IPS DF 19.7 (cell line): ENCODE data around the gene ZNF804B.

Experiments
- DNase-seq: peaks from one replicate; pipeline ENCODE4 v3.0.0-alpha.2; 2013; ENCODE audit warnings: low read depth, low spot score

Gene ZNF804B

DNA sequence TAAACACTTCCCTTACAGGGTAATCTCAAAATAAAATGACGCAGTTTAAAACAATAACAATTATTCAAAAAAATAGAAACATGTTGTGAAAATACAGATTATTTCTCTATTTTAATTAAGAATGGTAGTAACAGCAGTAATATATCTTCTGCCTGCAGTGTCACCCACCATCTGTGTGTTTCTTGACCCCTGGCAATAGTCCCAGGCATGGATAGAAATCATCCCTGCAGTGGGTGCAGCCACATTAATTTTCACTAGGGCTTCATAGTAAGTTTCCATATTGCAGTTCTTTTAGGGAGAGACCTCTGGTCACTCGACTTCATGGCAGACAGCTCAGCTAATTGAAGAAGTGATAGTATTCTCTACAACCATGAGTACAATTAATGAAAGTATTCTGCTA, 506.1 kb downstream of the ZNF804B start:
- DNase-seq: no peak

DNA sequence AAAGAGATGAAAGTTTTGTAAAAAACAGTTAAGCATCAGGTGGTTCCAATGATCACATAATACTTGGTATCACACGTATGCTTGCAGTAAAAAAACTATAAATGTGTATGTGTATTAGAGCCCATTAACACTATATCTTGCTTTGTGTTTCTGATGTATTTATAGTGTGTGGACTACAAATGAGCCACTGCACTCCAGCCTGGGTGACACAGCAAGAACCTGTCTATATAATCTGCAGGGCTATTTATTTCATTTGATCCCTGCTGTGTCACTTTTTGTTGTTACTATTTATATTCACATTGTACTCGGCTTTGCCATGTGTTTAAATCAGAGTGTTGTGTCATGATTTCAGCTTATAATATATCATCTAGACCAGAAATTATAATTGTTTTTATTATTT, 523.8 kb downstream of the ZNF804B start:
- DNase-seq: no peak

DNA sequence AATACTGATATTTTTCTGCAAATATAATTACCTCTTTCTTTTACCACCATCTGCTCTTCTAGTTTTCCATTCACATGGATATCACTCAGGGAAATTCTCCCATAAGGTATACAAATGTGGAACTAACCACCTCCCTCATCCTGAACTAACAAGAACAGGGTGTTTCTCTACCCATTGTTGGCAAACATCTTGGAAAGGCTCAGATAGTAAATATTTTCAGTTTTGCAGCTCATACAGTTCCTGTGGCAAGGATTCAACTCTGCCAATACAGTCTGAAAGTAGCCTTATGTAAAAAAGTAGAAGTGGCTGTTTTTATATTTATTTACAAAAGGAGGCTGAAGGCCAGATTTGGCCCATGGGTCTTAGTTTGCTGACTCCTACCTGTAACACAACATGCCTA, 549.0 kb downstream of the ZNF804B start:
- DNase-seq: no peak

DNA sequence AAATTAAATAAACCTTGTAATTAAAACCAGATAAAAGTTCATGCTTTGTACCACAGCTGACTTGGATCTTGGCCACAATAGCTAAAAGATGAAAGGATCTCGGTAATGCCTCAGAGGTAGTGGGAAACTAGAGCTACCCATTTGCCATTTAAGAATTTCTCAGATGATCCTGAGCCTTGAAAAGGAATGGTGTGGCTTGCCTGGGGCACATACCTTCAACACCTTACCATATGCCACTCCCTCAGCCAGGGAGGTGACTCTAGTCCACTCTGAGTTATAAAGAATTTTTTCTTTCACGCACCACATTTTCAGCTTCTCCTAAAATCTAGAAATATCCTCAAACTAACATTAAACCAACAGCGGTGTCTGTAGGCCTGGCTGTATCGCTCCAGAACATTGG, 552.4 kb downstream of the ZNF804B start:
- DNase-seq: no peak

DNA sequence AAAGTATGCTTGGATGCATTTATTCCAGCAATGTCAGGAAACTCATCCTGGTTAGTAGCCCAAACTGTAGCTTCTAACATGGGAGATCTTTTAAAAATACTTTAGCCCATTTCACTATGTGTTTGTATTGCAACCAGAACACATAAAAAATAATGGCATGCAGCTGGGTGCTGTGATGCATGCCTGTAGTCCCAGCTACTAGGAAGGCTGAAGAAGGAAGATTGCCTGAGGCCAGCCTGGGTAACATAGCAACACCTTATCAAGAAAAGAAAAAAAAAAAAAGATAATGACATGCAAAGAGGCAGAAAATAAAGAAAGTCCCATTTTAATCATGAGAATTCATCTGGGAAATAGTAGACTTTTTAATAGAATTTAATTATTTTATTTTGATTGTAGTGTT, 553.1 kb downstream of the ZNF804B start:
- no peak for DNase-seq

DNA sequence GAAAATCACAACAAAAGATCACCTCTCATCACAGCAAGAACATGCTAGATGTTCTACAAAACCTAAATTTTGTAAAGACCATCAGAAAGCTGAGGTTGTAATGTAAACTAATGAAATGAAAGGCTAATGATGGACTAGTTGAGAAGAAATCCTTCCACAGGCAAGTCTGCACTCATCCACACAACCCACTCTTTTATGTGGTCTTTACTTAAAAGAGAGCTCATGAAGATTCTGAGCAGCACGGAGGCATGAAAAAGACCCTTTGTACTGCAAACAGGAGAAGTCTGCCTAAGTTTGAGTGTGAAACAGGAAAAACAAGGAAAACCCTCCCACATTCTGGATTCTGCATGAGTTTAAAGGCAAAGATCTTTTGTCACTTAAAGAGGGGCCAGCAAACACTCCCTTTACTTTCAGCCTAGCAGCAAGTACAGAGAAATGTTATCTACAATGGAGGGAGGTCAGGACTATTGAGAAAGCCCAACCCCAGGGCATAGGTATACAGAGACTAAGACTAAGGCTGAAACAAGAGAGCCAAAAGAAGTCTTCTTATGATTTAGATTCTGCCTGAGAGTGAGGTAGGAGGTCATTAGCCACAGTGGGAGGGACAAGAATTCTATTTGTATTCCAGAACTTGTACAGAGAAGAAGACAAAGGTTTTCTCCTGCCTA, 557.2 kb downstream of the ZNF804B start:
- no peak for DNase-seq

DNA sequence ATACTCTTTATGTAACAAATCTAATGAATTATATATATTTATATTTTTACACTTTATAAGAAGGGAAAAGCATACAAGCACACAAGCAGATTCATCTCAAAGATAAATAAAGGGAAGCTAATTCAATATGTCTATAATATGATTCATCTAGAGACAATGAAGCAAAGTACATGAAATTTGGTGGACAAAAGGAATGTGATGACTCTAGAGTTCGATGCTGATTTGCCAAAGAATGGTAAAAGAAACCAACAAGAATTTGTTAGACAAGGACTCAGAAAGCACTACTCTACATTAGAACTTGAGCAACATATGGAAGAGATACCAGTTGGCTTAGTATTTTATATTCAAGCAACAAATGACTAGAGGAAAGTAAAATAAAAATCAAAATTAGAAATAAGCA, 572.5 kb downstream of the ZNF804B start:
- DNase-seq: no peak

DNA sequence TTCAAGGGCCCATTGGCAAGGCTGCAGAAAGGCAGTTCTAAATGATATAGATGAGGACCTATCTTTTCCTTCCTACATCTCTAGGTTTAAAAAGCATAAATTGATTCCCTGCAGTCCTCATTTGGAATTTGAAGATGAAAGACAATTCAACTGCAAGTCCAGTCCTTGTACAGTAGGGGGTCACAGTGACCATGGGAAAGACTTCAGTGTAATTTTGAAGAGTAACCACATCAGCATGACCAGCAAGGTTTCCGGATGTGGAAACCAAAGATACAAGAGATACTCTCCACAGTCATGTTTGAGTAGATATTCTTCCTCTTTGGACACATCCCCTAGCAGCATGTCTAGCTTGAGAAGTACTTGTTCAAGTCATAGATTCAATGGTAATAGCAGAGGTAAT, 575.3 kb downstream of the ZNF804B start:
- no peak for DNase-seq

DNA sequence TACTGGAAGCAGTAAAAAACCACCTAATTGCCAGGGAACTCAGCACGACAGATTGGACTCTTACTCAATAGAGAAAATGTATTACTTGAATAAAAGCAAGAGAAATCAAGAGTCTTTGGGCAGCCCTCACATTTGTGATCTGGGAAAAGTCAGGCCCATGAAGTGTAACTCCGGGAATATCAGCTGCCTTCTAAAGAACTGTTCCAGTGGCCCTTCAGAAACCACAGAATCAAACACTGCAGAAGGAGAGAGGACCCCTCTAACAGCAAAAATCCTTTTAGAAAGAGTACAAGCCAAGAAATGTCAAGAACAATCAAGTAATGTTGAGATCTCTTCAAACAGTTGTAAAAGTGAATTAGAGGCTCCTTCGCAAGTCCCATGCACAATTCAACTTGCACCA, 576.0 kb downstream of the ZNF804B start:
- DNase-seq: no peak

DNA sequence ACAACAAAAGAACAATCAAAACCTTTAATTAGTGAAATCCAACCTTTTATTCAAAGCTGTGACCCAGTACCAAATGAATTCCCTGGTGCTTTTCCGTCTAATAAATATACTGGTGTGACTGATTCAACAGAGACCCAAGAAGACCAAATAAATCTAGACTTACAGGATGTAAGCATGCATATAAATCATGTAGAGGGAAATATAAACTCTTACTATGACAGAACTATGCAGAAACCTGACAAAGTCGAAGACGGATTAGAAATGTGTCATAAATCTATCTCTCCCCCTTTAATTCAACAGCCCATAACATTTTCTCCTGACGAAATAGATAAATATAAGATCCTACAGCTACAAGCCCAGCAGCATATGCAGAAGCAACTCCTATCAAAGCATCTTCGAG, 576.6 kb downstream of the ZNF804B start:
- no peak for DNase-seq

DNA sequence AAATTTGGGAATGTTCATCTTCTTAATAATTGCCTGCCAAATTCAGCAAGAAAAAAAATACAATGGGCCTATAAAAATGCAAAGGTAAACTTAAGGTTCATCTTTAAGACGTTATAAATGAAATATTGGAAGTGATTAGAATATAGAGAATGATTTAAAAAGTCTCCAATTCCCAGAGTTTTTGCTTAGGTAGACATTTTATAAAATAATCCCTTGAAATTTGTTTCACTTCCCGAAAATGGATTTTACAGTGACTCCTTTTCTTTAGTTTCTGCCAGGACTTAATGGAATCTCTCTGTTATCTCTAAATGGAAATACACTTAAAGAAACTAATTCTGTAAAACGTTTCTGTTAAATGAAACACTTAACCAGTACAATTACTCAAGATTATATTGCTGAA, 580.2 kb downstream of the ZNF804B start:
- no peak for DNase-seq

DNA sequence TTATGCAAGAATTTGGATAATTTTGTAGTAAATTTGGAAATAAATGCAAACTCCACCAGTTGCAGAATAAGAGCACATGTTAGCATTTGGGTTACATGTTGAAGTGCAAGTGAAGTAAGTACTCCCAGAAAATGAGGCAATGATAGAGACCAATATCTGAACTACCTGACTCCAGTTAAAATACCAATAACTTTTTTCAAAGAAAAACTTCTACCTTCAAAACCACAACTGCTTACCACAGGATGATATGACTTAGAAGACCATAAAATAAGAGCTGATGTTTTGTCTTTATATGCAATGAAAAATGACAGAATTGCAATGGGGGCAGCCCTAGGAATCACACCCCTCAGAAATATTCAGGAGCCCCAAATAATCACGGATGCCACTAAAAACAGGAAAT, 597.6 kb downstream of the ZNF804B start:
- no peak for DNase-seq

DNA sequence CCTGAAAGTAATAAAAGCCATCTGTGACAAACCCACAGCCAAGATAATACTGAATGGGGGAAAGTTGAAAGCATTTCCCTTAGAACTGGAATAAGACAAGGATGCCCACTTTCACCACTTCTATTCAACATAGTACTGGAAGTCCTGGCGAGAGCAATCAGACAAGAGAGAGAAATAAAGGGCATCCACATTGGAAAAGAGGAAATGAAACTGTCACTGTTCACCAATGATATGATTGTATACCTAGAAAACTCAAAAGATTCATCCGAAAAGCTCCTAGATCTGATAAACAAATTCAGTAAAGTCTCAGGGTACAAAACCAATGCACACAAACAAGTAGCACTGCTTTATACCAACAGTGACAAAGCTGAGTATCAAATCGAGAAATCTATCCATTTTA, 617.7 kb downstream of the ZNF804B start:
- DNase-seq: no peak

DNA sequence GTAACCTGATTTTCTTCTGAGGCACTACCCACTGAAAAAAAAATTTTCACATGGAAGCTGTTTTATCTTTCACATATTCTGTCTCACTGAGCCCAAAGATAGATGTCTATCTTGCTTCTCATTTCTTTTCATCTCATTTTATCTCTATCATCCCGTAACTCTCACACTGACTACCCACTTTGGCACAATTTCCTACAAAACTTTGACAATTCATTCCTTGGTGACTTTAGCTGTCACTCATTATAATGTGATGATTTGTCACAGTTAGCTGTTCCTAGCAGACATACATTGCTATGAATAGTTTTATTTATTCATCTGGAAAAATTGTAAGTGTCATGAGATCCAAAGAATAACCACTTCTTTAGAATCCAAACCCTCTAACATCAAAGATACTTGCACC, 625.9 kb downstream of the ZNF804B start:
- DNase-seq: no peak
